Astrocyte of the spinal cord (primary cell): ENCODE results near the gene PSMA2.

ENCODE experiments used
- DNase-seq: peaks from one replicate; pipeline ENCODE4 v3.0.0; 2011; ENCODE audit warnings: low read depth, low spot score
- H3K4me3 ChIP-seq: 2 replicates; pipeline ENCODE4 v1.5.1; 2011; ENCODE audit warnings: low read depth, mild to moderate bottlenecking, low read length, moderate library complexity
- in situ Hi-C: cut with HindIII; loops from 2 replicates; pipeline ENCODE4 v1.10.0; 2017; ENCODE audit warnings: low sequenced_read_pairs
- TF ChIP-seq, protein P1 (sequence below): IDR thresholded peaks from 2 replicates; pipeline ENCODE4 v1.5.1; 2012; ENCODE audit warnings: low read depth, mild to moderate bottlenecking, low read length, inconsistent platforms

Gene PSMA2

DNA sequence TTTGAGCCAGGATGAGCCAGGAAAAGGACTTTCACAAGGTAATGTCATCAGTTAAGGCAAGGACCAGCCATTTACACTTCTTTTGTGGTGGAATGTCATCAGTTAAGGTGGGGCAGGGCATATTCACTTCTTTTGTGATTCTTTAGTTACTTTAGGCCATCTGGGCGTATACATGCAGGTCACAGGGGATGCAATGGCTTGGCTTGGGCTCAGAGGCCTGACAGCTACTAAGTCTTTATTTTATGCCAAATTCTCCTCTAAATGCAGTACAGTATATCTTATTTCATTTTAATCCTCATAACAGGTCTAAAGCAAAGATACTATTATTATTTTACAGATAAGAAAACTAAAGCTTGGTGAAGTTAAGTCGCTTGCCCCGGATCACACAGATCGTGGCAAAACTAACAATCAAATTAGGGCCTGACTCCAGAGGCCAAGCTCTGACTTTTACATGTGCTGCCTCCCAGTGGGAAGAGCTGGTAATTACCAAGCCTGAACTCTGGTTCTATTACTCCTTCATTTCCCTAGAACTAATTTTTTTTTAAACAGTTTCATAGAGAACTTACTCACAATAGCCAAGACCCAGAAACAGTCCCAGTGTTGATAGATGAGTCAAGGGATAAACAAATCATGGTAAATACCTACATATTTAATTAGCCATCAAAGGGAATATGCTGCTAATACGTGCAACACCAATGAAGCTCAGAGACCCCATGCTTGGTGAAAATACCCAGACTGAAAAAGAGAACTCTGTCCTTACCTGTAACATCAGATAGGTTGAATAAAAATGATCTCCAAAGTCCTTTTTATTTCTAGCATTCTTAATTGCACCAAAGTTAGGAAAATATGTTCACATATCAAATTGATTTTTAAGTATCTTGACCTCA, 55.5 kb downstream of the PSMA2 start:
- DNase-seq: peak; percentile 55
- no peak overlapping the region for H3K4me3 ChIP-seq
- TF ChIP-seq, protein P1, sequence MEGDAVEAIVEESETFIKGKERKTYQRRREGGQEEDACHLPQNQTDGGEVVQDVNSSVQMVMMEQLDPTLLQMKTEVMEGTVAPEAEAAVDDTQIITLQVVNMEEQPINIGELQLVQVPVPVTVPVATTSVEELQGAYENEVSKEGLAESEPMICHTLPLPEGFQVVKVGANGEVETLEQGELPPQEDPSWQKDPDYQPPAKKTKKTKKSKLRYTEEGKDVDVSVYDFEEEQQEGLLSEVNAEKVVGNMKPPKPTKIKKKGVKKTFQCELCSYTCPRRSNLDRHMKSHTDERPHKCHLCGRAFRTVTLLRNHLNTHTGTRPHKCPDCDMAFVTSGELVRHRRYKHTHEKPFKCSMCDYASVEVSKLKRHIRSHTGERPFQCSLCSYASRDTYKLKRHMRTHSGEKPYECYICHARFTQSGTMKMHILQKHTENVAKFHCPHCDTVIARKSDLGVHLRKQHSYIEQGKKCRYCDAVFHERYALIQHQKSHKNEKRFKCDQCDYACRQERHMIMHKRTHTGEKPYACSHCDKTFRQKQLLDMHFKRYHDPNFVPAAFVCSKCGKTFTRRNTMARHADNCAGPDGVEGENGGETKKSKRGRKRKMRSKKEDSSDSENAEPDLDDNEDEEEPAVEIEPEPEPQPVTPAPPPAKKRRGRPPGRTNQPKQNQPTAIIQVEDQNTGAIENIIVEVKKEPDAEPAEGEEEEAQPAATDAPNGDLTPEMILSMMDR: peak; percentile 79
- in situ Hi-C loops: no loop called here

DNA sequence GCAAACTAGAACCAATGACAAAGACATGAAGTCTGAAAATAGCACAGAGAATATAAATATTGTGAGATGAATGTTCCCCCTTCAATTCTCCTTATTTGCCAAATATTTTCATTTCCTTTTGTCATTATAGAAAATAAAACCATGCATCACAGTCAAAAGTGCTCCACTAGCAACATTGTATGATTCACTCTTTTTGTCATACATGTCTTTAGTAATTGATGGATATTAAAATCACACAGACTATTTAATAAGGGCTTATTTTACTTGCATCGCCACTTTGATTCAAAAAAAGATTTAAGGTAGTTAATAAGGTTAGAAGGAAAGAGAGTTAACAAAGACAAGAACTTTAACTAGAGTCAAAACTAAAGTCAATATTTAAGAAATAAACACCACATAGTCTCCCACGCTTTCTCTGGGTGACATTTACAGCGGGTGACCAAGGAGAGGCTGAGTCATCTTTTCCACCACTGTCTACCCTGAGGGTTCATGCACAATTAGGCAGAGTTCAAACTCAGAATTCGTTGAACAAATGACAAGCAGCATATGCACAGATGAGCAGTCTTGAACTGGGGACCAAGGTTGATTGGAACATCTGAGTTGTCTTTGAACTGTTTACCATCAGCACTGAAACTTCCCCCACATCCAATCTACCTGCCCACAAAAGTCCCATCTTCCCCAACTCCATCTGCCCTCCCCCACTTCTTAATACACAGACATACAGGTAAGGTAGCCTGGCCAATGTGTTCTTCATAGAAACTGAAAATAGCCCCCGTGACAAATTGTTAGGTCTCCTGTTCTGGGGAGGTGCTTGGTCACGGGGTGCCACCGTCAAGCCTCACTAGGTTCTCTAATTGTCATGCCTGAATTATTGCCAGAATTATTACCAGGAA, 62.6 kb downstream of the PSMA2 start:
- no peak for DNase-seq
- TF ChIP-seq, protein P1: no peak
- in situ Hi-C loops: no loop called here

DNA sequence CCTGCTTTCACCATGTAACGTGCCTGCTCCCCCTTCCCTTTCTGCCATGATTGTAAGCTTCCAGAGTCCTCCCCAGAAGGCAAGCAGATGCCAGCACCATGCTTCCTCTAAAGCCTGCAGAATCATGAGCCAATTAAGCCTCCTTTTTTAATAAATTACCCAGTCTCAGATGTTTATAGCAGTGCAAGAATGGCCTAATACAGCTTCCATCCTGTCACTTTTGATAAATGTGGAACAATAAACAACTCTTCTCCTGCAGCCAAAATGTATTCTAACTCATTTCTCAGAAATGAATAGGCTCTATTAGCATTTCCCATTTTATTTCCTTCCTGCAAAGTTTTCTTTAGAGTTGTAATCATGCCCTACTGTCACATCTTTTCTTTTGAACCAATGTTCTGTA, 63.5 kb downstream of the PSMA2 start:
- in situ Hi-C loops: no loop called here
- TF ChIP-seq, protein P1: no peak
- DNase-seq: no peak
- H3K4me3 ChIP-seq: no peak overlapping the region

More for the DNA sequence above, 62.6 kb downstream of the PSMA2 start:
- H3K4me3 ChIP-seq: no peak overlapping the region
